Activated CD8-positive, alpha-beta memory T cell treated with anti-CD3 and anti-CD28 coated beads, Interleukin-2, amount 50 U/mL, for 1 hour (primary cell): ENCODE results near the gene RHO.

ENCODE experiments used
- DNase-seq: peaks from one replicate; pipeline ENCODE4 v3.0.0-alpha.2; 2020; ENCODE audit errors: extremely low read depth

RHO gene

GRCh38 chr3:129577366-129577765, 48.9 kb downstream of the RHO start:
- no peak for DNase-seq

GRCh38 chr3:129577925-129578786, 49.7 kb downstream of the RHO start:
- DNase-seq, result no peak

GRCh38 chr3:129579991-129580390, 51.6 kb downstream of the RHO start:
- DNase-seq, result no peak

- DNase-seq, result no peak
These were observed 53.2 kb downstream of the RHO start for GRCh38 chr3:129581623-129582022.

- no peak for DNase-seq
These were observed 54.4 kb downstream of the RHO start for GRCh38 chr3:129582799-129583198.

GRCh38 chr3:129583289-129583688, 54.9 kb downstream of the RHO start:
- DNase-seq, result no peak

- DNase-seq, result no peak
These were observed 56.2 kb downstream of the RHO start for GRCh38 chr3:129584631-129585030.
